Raji (cell line): ENCODE data around the gene NPHP4.

Source experiments
- POLR2A ChIP-seq: IDR thresholded peaks from 2 replicates; pipeline ENCODE4 v1.6.1; 2011; ENCODE audit warnings: low read depth, low read length, control low read depth; ENCODE audit not compliant: insufficient read depth

Gene NPHP4

DNA sequence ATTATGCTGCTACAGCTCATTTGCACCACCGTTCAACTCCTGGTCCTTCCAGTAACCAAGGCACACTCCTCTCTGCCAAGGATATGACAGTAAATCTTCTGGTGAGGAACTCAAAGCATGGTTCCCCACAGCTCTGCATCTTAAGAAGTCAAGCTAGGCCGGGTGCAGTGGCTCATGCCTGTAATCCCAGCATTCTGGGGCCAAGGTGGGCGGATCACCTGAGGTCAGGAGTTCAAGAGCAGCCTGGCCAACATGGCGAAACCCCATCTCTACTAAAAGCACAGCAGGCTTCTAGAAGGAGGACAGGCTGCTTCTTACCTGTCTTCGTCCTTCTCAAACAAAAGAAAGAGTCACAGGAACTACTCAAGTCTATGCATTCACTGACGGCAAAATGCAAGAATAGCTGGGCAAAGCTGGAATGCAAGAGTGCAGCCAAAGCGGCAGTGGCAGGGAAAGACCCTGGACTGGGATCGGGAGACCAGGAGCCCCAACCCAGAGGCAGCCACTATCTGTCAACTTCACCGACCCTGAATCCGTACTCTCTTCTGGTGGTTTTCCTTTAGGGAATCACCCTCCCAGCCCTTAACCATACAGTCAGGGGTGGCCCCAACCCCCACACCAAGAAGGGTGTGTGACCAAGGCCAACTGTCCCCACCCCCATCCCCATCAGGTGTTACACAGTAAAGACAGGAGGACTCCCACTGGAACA lies 75.5 kb downstream of the NPHP4 start:
- no peak for TF ChIP-seq POLR2A

DNA sequence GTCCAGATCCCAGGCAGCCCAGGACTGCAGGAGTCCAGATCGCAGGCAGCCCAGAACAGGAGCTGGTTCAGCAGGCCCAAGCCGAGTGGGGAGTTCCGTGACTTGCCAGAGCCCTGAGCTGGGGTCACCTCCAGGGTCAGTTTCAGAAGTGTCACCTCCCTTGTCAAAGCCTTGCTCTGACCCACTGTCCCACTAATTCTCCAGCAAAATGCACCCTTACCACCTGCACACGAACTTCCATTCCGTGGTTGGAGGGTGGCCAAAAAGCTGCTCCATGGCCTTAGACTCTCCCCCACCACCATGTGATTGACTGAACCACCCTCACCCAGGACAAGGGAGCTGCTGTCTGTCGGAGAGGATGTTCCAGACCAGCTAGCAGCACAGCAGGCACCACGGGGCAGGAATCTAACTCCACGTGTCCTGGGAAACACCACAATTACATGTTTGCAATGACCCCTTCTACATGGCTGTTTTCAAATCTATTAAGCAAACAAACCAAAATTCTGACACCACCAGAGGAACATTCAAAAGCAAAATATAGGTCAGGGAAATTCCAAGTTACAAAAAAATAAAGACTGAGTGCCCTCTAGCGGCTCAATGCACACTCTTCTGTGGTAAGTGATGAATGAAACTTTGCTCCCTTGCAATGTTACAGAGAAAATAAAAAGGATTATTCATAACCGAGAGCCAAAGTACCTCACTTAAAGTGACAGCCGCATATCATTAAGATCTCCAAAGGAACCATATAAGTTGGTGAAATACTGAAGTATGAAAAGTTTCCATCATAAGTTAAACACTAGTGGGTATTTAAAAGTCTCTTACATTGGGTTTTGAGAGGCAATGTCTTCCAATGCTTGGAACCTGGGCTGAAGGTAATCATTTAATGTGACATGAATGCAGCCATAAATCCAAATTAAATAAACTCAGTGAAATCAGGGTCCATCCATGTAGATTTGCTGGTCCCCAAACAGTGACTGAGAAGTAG lies 76.3 kb downstream of the NPHP4 start:
- no peak for TF ChIP-seq POLR2A

DNA sequence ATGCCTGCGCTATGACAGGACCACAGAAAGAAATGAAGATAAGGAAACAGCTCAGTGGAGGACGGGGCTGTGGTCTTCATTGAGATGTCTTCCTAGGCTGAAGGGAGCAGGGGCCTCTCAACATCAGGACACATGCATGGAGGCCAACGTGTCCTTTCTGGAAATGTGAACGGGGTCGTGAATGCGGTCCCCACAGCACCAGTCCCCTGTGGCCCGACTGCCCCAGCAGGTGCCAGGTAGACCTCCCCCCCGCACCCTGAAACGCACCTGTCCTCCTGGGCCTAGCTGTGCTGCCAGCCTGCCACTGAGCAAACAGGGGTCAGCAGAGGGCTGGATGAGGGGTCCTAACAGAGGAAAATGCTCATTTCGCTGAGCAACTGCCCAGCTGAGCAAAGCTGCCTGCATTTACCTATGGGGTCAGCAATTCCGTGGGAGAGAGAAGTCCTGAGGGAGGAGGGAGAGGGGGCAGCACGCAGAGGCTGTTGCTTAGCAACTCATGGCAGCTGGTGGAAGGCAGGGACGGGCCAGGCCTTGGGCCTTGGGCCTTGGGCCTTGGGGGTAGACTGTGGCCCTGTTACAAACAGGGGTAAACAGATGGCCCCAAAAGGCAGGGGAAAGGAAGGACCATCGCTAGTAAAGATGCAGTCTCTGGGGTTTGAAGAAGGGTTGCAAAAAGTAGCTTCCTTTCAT lies 77.4 kb downstream of the NPHP4 start:
- TF ChIP-seq POLR2A, result no peak

DNA sequence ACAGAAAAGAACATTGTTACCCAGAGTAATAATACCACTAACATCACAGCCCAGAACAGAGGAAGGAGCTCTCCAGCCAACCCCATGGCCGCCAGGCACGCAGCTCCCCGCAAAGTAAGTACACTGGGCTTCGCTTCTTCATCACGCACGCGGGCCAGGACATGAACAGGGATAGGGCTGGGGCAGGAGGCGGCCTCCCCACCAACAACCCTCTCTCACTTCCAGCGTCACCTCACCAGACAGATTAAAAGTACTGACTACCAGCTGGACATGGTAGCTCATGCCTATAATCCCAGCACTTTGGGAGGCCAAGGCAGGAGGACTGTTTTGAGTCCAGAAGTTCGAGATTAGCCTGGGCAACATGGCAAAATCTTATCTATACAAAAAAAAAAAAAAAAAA lies 78.3 kb downstream of the NPHP4 start:
- no peak for TF ChIP-seq POLR2A

DNA sequence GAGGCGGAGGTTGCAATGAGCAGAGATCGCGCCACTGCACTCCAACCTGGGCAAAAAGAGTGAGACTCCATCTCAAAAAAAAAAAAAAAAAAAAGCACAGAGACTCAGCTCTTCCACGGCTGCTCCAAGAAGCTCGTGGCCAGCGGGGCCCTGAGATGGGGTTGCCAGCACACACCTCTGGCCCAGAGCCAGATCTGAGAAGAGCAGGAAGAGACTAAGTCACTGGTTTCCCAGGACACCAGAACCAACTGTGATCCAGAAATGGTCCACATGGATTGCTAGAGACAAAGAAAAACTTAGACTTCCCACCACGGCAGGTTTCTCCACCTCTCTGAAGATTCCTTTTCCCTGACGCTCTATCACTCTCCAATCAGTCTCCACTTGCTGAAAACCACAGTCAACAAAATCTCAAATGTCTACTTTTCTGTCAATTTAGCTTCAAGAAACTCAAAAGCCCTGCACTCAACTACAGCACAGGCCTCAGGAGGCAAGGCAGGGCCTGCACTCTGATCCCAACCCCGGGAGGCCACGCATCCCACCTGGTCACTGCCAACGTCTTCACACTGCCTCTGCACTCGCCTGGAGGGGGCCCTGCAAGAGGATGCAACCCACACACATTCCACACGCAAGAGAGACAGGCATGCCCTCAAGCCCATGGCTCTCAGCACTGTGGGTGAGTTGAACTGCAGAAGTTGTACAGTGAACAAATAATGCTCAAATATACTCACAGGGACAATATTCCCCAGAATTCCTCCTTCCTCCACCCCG lies 79.0 kb downstream of the NPHP4 start:
- TF ChIP-seq POLR2A, result no peak

DNA sequence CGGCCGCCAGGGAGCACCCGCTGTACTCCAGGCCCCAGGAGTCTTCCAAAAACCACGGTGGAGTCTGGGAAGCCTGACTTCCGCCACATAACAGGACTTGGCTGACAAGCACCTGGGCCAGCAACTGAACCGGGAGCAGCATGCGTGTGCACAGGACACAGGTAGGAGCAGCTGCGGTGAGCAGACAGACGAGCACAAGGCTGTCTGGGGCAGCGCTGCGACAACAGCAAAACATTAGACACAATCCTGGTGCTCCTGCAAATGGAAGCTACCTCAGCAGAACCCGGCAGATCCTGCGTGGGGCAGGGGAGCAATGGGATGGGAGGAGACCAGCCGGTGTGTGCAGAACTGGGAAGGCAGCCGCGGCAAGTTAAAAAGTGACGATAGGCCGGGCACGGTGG lies 80.4 kb downstream of the NPHP4 start:
- TF ChIP-seq POLR2A, result no peak

DNA sequence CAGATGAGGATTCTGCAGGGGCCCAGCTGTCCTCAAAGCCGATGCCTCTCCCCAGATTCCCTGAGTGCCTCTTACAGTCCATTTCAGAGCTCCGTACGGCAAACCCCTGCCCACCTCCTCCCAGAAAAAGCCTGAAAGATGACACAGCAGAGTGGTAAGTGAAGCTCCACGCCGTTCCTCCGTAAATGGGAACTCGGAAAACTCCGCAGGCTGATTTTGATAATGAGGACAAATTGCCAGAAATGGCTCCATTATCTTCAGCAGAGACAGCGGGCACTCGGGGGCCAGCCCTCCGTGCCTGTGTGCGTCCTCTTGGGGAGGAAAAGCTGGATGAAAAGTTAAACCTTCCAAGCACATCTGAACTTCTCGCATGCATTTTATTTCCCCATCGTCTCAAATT lies 81.1 kb downstream of the NPHP4 start:
- TF ChIP-seq POLR2A, result no peak

DNA sequence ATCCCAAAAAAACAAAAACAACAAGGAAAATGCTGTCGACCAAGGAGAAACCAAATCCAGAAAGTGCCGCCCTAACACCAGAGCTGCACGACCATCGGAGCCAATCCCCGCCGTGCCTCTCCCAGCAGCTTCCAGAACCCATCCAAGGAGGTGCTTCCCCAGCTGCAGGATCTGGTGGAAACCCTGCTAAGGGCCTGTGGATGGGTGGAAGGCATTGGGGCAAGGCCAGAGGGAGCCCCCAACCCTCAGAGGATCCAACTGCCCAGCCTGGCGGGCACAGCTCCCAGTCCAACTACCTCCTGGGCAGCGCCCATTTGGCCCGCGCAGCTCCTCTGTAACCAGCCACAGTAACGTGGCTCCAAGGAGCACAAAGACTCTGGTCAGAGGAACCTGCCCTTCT lies 81.6 kb downstream of the NPHP4 start:
- no peak for TF ChIP-seq POLR2A

DNA sequence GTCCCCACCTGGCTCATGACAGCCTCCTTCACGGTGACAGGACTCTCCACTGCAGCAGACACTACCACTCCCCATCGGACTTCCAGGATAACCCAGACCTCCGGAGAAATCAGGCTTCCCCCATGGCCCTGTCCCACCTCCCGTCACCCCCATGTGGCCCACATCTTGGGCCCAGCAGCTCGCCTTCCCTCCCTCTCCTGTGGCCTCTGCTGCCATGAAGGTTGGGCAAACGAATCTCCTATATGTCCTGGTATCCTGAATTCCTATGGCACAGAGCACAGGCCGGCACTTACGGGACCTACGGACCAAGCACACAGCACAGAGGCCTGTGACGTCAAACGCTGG lies 82.0 kb downstream of the NPHP4 start:
- TF ChIP-seq POLR2A, result no peak

DNA sequence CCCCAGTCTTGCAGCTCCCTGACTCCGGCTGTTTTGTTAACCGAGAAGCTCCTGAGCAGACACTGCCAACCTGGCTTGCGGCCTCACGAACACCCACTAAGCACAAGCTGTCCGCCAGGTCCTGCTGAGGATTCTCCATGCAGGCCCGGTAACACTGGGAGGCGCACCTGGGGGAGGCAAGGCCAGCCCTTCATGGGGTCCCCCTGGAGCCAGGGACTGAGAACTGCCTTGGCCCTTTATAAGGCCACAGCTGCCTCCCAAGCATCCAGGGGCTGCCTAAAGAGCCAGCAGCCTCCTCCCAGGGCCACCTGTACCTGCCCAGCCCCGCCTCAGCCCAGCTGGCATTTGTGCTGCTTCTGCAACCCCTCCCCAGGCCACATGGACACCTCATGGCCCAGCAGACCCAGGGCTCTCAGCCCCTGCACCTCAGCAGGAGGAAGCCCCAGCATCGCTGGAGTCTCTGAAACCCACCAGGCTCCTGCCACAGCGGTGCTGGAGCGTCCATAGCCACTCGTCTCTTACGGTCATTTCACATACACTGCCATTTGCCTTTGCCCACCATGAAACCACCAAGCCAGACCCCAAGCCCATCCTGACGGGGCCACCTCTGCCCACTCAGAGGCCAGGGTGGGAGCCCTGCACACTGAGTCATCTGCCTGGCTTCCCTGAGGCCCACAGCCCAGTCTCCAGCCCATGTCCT lies 82.5 kb downstream of the NPHP4 start:
- TF ChIP-seq POLR2A, result no peak

DNA sequence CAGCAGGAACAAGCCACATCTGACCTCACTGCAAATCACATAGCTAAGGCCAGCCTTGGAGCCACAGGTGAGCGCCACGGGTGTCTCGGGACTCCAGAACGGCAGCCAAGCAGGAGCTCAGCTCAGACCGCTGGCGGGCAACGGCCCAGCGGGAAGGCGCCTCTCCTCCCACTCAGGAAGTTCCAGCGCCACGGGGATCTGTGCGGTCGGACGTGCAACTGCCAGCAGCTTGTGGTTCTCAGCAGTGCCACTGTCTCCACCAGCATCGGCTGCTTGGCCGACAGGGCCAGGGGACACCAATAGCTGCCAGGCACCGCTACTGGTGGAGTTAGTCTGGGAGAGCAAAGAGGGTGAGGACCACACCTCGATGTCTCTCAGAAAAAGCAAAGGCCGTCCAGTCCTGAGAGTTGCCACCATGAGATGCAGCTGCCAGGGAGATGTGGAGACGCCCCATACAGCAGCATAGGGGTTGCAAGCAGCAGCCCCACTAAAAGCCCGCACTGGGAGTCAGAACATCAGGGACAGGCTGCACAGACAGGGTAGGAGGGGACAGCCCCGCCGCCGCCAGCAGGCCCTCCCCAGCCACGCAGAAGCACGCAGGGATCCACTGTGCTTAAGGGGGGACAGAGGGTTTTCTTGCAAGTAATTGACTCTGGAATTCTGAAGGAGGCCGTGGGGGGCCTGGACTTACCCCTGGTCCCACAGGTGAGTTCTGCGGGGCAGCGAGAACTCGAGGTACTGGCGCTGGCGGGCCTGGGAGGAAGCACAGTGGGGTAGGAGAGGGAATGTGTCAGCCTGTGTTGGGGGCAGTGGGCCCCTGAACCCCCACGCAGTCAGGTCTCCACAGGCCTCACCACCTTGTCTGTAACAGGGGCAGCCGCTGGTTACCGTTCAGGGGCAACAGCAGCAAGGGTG lies 83.5 kb downstream of the NPHP4 start:
- no peak for TF ChIP-seq POLR2A

DNA sequence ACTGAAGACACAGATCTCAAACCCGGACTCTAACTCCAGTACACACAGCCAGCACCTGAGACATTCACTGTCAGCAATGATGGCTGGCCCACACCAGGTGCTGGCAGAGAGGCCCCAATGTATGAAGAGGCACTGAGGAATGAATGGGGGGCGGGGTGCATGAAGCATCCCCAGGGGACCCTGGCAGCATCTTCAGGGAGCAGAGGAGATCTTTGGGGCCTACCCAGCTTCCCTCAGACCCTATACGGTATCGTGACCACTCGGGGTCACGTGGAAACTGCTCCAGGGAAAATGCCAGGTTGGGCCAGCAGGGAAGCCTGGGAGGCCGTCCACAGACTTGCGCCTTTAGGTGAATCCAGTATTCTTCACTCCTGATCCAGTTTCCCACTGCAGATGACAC lies 84.3 kb downstream of the NPHP4 start:
- TF ChIP-seq POLR2A, result no peak

DNA sequence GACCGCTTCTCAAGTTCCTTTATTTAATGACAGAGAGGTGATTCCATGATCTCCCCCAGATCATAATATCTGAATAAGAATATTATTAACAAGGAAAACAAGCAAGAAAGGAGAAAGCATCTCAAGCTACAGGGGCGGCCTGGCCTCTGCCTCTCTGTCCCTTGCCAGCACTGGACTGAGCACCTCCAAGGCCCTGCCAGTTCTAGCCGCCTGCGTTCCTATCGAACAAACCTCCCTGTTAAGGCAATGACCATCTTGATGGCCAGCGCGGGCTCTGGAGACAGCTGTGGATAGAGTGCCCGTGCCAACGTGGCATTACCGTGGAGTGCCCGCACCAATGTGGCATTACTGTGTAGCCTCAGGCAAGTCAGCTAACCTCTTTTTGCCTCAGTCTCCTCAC lies 84.8 kb downstream of the NPHP4 start:
- no peak for TF ChIP-seq POLR2A
